Measurements from ENCODE around the gene DMRTC2. TPM values are rescaled to one million over a fixed set of nuclear protein-coding genes. Genes with fewer than 3 reads are reported as not detected.

Gene DMRTC2
- total RNA-seq, 1 experiment from 2014 or later, result not detected

DNA sequence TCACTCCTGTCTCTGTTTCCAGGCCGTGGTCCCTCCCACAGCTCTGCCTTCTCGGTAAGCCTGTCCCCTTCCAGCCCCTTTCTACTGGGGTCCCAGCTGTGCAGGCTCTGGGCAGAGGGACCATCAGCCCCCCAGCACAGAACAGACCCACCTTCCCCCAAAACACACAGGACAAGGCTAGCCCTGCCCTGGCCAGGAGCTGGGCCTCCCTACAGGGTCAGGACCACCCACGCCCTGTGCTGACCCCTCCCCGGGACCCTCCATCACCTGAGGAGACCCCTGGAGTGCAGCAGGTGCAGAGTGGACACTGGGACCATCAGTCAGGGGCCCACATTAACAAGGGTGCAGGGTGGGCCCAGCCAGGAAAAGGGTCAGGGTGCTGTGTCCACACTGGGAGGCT is 34.5 kb upstream of the DMRTC2 start:
- H3K36me3 ChIP-seq (ENCODE audit: control insufficient read depth, insufficient read depth, low read length), result no peaks in the 10 kb centered on the region
- H3K9me3 ChIP-seq (ENCODE audit: control insufficient read depth, insufficient read depth, low read depth, low read length), result no peaks in the 10 kb centered on the region
- no peak overlapping the region for H3K4me3 ChIP-seq (ENCODE audit: low read depth in 2 of 2, low read length in 2 of 2)
- BruUV-seq (replicated peaks), result no TSS peak
- intact Hi-C loops (cut with micrococcal nuclease; ENCODE audit: unreplicated experiment) (no loop called here), in situ Hi-C loops (cut with HindIII; ENCODE audit: low pct_unique_long_range_greater_than_20kb, low sequenced_read_pairs) (no loop called here)
- no peak for TF ChIP-seq TCF7L2 (IDR thresholded peaks at IDR 0.05; ENCODE audit: low read depth, low read length)
- no peak for TF ChIP-seq SIN3A (IDR thresholded peaks at IDR 0.05; ENCODE audit: borderline replicate concordance, insufficient read depth, low read depth, low read length)
- no peak for TF ChIP-seq CTCF (IDR thresholded peaks at IDR 0.05)
- TF ChIP-seq, protein P1, sequence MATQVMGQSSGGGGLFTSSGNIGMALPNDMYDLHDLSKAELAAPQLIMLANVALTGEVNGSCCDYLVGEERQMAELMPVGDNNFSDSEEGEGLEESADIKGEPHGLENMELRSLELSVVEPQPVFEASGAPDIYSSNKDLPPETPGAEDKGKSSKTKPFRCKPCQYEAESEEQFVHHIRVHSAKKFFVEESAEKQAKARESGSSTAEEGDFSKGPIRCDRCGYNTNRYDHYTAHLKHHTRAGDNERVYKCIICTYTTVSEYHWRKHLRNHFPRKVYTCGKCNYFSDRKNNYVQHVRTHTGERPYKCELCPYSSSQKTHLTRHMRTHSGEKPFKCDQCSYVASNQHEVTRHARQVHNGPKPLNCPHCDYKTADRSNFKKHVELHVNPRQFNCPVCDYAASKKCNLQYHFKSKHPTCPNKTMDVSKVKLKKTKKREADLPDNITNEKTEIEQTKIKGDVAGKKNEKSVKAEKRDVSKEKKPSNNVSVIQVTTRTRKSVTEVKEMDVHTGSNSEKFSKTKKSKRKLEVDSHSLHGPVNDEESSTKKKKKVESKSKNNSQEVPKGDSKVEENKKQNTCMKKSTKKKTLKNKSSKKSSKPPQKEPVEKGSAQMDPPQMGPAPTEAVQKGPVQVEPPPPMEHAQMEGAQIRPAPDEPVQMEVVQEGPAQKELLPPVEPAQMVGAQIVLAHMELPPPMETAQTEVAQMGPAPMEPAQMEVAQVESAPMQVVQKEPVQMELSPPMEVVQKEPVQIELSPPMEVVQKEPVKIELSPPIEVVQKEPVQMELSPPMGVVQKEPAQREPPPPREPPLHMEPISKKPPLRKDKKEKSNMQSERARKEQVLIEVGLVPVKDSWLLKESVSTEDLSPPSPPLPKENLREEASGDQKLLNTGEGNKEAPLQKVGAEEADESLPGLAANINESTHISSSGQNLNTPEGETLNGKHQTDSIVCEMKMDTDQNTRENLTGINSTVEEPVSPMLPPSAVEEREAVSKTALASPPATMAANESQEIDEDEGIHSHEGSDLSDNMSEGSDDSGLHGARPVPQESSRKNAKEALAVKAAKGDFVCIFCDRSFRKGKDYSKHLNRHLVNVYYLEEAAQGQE (IDR thresholded peaks at IDR 0.05; ENCODE audit: insufficient read depth in 1 of 2, low read depth in 2 of 2, low read length in 1 of 2), result no peak
- TF ChIP-seq POLR2AphosphoS5 (IDR thresholded peaks at IDR 0.05; ENCODE audit: low read depth, low read length), result no peak
- no peaks in the 10 kb centered on the region for H3K4me1 ChIP-seq (ENCODE audit: control insufficient read depth, insufficient read depth, low read length)
- ChIA-PET POLR2A (no interaction called here), CTCF (no interaction called here)
- ATAC-seq (no peak), DNase-seq (ENCODE audit: low read depth, low spot score) (no peak)
- H3K27me3 ChIP-seq (ENCODE audit: control insufficient read depth, insufficient read depth, low read length), result no peaks in the 10 kb centered on the region
- no peak overlapping the region for H3K27ac ChIP-seq (ENCODE audit: low read length)

GRCh38 chr19:41811036-41811435 is 33.8 kb upstream of the DMRTC2 start:
- no peaks in the 10 kb centered on the region for H3K9me3 ChIP-seq (ENCODE audit: control insufficient read depth, insufficient read depth, low read depth, low read length)
- no peak overlapping the region for H3K27ac ChIP-seq (ENCODE audit: low read length)
- DNase-seq (ENCODE audit: low read depth, low spot score) (no peak), ATAC-seq (no peak)
- H3K27me3 ChIP-seq (ENCODE audit: control insufficient read depth, insufficient read depth, low read length), result no peaks in the 10 kb centered on the region
- in situ Hi-C loops (cut with HindIII; ENCODE audit: low pct_unique_long_range_greater_than_20kb, low sequenced_read_pairs), result no loop called here
- BruUV-seq (replicated peaks), result no TSS peak
- no peaks in the 10 kb centered on the region for H3K4me1 ChIP-seq (ENCODE audit: control insufficient read depth, insufficient read depth, low read length)
- TF ChIP-seq TCF7L2 (IDR thresholded peaks at IDR 0.05; ENCODE audit: low read depth, low read length) (no peak), SIN3A (IDR thresholded peaks at IDR 0.05; ENCODE audit: borderline replicate concordance, insufficient read depth, low read depth, low read length) (no peak), POLR2AphosphoS5 (IDR thresholded peaks at IDR 0.05; ENCODE audit: low read depth, low read length) (no peak), CTCF (IDR thresholded peaks at IDR 0.05) (no peak)
- TF ChIP-seq, protein P1 (IDR thresholded peaks at IDR 0.05; ENCODE audit: insufficient read depth in 1 of 2, low read depth in 2 of 2, low read length in 1 of 2), result no peak
- intact Hi-C loops (cut with micrococcal nuclease; ENCODE audit: unreplicated experiment), result no loop called here
- ChIA-PET CTCF (interaction anchor here (0.6 kb wide), 1 partner anchor 9 kb away, joined by 7 read pairs; no protein-coding TSS in a partner anchor), POLR2A (no interaction called here)
- no peaks in the 10 kb centered on the region for H3K36me3 ChIP-seq (ENCODE audit: control insufficient read depth, insufficient read depth, low read length)
- no peak overlapping the region for H3K4me3 ChIP-seq (ENCODE audit: low read depth in 2 of 2, low read length in 2 of 2)
